GM19455 (cell line): ENCODE data around the gene ATPAF2.

Experiments used
- ATAC-seq: cut with Tn5 transposase; IDR thresholded peaks from one replicate; pipeline ENCODE4 v1.9.1; 2021; ENCODE audit not compliant: unreplicated experiment

ATPAF2 gene

DNA sequence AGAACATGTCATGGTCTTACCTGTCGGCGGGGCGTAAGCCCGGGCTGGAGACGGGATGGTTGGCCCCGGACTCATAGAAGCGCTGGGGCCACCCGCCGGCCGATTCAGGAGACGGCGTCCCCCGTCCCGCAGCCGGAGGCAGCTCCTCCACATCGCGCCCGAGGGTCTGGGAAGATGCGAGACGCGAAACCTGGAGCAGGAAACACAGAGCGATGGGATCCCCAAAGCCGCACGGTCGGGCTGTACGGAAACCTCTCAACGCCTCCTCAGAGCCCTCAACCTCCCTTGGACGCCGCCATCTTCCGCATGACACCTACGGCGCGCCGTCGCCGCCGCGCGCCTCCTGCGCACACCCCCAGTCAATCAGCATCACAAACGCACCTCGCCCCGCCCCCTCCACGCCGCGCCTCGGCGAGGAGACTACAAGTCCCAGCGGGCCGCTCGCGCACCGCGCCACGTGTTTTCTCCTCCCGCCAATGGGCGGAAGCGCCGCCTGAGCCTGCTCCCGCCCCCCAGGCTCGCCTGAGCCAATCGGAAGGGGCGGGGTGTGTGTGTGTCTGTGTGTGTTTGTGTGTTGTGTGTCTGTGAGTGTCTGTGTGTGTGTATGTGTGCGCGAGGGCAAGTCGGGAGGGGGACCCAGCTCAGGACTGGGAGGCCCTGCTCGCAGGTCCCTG is at the start of gene ATPAF2, which contains the start of gene GID4:
Gene ATPAF2, minus strand, starts transcription at position 308 of the 674 bp plus-strand sequence. Its CDS starts 155 bp downstream, at position 153.
Gene GID4, plus strand, starts transcription at position 548 of the 674 bp plus-strand sequence. Its CDS starts 57 bp downstream, at position 605.
- peak; percentile 88 for ATAC-seq

GRCh38 chr17:18087610-18088491 is 48.9 kb upstream of the ATPAF2 start, which contains the start of gene DRG2:
Gene DRG2 (plus strand): TSS chr17:18087948. CDS start chr17:18088024, 76 bp downstream.
- peak; percentile 87 for ATAC-seq

GRCh38 chr17:18084256-18084655 is 45.3 kb upstream of the ATPAF2 start:
- no peak for ATAC-seq

DNA sequence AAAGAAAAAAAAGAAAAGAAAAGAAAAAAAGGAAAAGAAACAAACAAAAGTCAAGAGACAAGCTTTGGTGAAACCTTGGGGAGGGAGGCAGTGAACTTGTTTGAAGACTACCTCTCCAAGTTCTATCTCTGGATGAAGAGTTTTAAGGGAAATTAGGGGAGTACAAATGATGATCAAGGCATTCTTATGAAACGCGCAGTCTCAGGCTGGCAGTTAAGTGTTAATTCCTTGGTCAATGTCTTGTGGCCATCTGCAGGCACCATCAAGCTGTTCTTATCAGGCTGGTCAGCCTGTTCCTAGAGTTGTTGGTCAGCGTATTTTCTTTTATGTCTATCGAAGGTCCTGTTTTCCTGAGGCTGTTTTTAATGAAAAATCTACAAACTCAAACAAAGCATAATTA is 40.6 kb upstream of the ATPAF2 start:
- ATAC-seq = no peak

- no peak for ATAC-seq
Measured at GRCh38 chr17:18076936-18077335, 38.0 kb upstream of the ATPAF2 start.

- ATAC-seq = no peak
Measured at GRCh38 chr17:18074566-18075272, 35.8 kb upstream of the ATPAF2 start.

DNA sequence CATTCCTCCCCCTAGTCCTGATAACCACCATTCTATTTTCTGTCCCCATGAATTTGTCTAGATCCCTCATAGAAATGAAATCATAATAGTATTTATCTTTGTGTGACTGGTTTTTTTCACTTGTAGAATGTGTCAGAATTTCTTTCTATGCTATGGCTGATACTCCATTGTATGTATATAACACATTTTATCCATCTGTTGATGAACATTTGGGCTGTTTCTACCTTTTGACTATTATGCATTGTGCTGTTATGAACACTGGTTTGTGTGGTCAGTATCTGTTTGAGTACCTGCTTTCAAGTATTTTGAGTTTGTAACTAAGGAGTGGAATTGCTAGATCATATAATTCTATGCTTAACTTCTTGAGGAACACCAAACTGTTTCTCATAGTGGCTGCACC is 32.8 kb upstream of the ATPAF2 start:
- ATAC-seq = no peak

- ATAC-seq = no peak
Measured at GRCh38 chr17:18070861-18071340, 31.9 kb upstream of the ATPAF2 start.

DNA sequence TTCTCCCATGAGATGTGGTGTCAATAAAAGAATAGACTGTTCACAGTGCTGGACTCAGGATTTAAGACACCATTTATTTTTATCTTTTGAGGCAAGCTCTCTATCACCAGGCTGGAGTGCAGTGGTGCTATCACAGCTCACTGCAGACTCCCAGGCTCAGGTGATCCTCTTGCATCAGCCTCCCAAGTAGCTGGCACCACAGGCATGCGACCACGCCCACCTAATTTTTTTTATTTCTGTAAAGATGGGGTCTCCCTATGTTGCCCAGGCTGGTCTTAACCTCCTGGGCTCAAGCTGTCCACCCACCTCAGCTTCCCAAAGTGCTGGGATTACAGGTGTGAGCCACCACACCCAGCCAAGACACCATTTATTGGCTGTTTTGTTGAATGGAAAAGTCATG is 30.1 kb upstream of the ATPAF2 start:
- no peak for ATAC-seq

DNA sequence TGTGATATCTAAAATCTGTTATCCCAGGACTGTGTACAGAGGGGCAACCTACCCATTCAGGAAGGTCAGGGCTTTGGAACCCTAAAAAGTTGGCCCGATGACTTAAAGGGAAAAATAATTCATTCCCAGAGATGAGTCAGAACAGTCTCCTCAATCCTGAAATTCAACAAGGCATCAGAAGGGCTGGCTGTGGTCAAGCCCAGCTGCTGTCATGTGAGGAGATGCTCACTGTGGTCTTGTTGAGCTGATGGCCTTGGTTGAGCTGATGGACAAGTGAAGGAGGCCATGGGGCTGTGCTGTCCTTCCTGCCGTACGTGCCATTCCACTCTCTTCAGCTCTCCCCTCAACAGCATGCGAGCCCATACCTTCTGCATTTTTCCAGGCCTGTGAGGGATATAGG is 27.9 kb upstream of the ATPAF2 start:
- no peak for ATAC-seq

DNA sequence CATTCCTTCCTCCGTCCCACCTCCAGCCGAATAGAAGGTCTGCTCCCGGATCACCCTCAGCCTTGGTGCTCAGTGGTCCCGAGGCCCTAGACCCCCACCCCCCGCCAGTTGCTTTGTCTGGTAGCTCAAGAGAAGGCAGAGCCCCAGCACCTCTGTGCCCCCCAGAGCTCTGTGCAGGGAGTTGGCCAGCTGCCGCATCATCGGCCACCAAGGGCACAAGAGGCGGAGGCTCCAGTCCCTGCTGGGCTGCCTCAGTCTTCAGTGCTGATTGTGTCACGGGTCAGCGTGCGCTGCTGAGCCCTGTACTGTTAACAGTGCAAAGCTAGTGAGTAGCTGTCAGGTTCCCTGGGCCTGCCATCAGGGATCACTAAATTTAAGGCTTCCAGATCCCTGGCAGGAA is 26.6 kb upstream of the ATPAF2 start:
- ATAC-seq = no peak

DNA sequence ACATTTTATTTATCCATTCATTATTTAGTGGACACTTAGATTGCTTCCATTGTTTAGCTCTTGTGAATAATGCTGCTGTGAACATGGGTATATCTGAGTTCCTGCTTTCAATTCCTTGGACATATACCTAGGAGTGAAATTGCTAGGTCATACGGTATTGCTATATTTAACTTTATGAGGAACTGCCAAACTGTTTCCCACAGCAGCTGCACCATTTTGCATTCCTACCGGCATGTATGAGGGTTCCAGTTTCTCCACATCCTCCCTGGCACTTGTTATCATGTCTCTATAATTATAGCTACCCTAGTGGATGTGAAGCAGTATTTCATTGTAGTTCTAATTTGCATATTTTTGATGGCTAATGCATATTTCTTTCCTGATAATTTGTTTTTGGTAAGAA is 25.1 kb upstream of the ATPAF2 start:
- no peak for ATAC-seq

DNA sequence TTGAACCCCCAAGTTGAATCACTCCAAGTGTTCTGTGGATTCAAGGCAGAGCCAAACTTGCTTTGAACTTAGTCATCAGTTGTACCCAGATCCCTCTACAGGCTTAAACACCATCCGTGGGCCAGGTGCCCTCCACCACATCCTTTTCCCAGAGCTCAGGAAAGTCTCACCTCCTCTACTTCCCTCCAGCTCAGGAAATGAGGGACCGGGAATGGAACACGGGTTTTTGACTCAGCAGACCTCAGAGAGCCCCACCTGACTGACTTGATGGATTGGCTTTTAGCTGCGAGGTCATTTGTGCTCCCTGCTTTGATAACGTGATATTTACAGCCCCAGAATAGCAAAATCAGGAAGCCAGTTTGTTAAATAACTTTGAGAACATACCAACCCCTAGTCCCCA is 20.3 kb upstream of the ATPAF2 start:
- no peak for ATAC-seq

GRCh38 chr17:18056214-18056613 is 17.2 kb upstream of the ATPAF2 start:
- no peak for ATAC-seq

- no peak for ATAC-seq
Measured at GRCh38 chr17:18055597-18055996, 16.6 kb upstream of the ATPAF2 start.

- no peak for ATAC-seq
Measured at GRCh38 chr17:18045691-18046350, 6.9 kb upstream of the ATPAF2 start.

- ATAC-seq = no peak
Measured at GRCh38 chr17:18044609-18045008, 5.6 kb upstream of the ATPAF2 start.

GRCh38 chr17:18043491-18043890 is 4.5 kb upstream of the ATPAF2 start:
- ATAC-seq = no peak

- ATAC-seq = no peak
Measured at GRCh38 chr17:18042983-18043382, 4.0 kb upstream of the ATPAF2 start.

DNA sequence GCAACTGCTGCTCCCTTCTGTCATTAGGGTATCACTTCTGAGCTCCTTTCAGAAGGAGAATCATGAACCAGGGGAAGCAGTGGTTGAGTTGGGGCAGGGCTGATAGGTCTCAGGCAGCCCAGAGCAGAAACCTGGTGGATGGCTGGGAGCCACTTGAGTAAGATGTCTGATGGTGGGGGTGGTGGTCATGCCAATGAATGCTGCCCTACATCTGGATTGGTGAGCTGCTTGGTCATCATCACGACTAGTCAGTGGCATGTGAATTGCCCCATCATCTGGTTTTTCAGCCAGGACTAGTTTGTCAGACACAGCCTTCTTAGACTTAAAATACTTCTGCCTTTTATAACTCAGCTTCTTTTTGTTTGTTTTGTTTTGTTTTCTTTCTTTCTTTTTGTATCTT is 2.8 kb upstream of the ATPAF2 start:
- ATAC-seq = no peak
